Adrenal gland (tissue), 12 donors: ENCODE data around the gene LYPLAL1. TPM values are rescaled to one million over a fixed set of nuclear protein-coding genes. Genes with fewer than 3 reads are reported as not detected.

Experiments
- DNase-seq, 7 donors: peaks; one replicate each; pipeline ENCODE4 v3.0.0-alpha.2; 2019 to 2020
- H3K27ac ChIP-seq, 5 donors: fragments of 200-600 bp; sonication (generic) in 4 of 5; 1 replicate in 3 of 5; 2 replicates in 2 of 5; pipeline versions ENCODE4 v1.5.1 to v1.8.0; 2016 to 2020; ENCODE audit warnings: mild to moderate bottlenecking in 1 of 5
- H3K27me3 ChIP-seq: fragments of 200-600 bp; 2 replicates; pipeline ENCODE4 v1.8.0; 2021
- H3K36me3 ChIP-seq, 2 donors: fragments of 200-600 bp; replicated peaks in 1 of 2; 1 replicate in 1 of 2; 2 replicates in 1 of 2; pipeline versions ENCODE4 v1.5.1 to v1.8.0; 2018 to 2022
- H3K4me1 ChIP-seq, 2 donors: fragments of 200-600 bp; replicated peaks in 1 of 2; 1 replicate in 1 of 2; 2 replicates in 1 of 2; pipeline versions ENCODE4 v1.5.1 to v1.8.0; 2018 to 2021
- H3K4me3 ChIP-seq, 4 donors: fragments of 200-600 bp; sonication (generic) in 3 of 4; one replicate each; pipeline ENCODE4 v1.5.1; 2016 to 2018
- H3K9me3 ChIP-seq, 3 donors: fragments of 200-600 bp; sonication (generic) in 1 of 3; replicated peaks in 1 of 3; 1 replicate in 2 of 3; 2 replicates in 1 of 3; pipeline versions ENCODE4 v1.5.1 to v1.8.0; 2016 to 2021
- POLR2A ChIP-seq, 2 donors: fragments of 450-650 bp; IDR thresholded peaks; one replicate each; pipeline ENCODE4 v1.6.1; 2017; ENCODE audit warnings: antibody characterized with exemption in 2 of 2, mild to moderate bottlenecking in 2 of 2, moderate library complexity in 1 of 2
- WGBS, 4 donors: extraction: QIAGEN DNeasy Blood & Tissue Kit in 2 of 4; methylation state at CpG; one replicate each; pipeline versions ENCODE4 v1.1.5 to v1.1.7; 2013 to 2017; 5-methylcytosine and 5-hydroxymethylcytosine counted together
- intact Hi-C, 2 donors: fragments of 100-400 bp; cut with DNase I; formaldehyde crosslinking; loops; one replicate each; pipeline versions ENCODE4 v1.14.1 to v1.15.0; 2022 to 2023
- polyA plus RNA-seq, 3 donors: library from polyadenylated mRNA; stranded (reverse); fragments of 200-250 nt in 2 of 3; fragments of 350-450 nt in 1 of 3; fragmentation: Illumina TruSeq in 1 of 3; extraction: RNeasy Lipid Tissue Mini Kit (QIAGEN cat#74804) in 1 of 3; gene quantifications; one replicate each; pipeline ENCODE4 v1.2.3, GENCODE V29; 2013 to 2014
- total RNA-seq, 9 donors: library from RNA; depleted of rRNA in 4 of 9; stranded (reverse); fragments of >200 nt in 4 of 9; fragments of 120-200 nt in 1 of 9; fragmentation: NEBNext Ultra II Directional in 1 of 9; extraction: Animal tissue kit (Norgen Biotek cat#: 25700) in 1 of 9; gene quantifications; one replicate each; pipeline versions ENCODE4 v1.1.0 to v1.2.4, GENCODE V29; 2013 to 2023
- TF ChIP-seq, protein P1 (sequence below), 6 experiments: fragments of 450-650 bp in 4 of 6; fragments of 200-600 bp in 2 of 6; sonication (generic) in 1 of 6; IDR thresholded peaks; 1 replicate in 5 of 6; 2 replicates in 1 of 6; pipeline versions ENCODE4 v1.5.1 to v1.8.0; 2016 to 2021; ENCODE audit warnings: antibody characterized with exemption in 6 of 6, mild to moderate bottlenecking in 2 of 6, moderate library complexity in 1 of 6
- donor health status: healthy with polysubstance abuse.
- donor health status: Bipolar disorder and iron deficiency.
- donor health status: DM: yes; HTN: yes; CAD: no.
- donor health status: DM: no; HTN: no; CAD: no.
- donor health status: DM: no; HTN: no; CAD: no.
- donor health status: DM: yes; HTN: yes; CAD: no.

LYPLAL1 gene
- total and polyA plus RNA-seq, 12 donors: 14.9 to 82.8 (median 64.7) TPM

DNA sequence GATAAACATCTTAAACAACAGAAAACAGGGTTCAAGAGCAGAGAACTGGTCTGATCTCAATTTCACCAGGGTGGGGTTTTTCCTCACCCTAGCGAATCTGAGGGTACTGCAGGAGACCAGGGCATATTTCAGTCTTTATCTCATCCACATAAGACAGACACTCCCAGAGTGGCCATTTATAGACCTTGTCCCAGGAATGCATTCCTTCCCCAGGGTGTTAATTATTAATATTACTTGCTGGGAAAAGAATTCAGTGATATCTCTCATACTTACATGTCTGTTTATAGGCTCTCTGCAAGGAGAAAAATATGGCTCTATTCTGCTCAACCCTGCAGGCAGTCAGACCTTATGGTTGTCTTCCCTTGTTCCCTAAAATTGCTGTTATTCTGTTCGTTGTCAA, 84.1 kb downstream of the LYPLAL1 start:
- Histone ChIP-seq H3K4me1 (no peaks in the 10 kb centered on the region), H3K27me3 (no peaks in the 10 kb centered on the region), H3K9me3 (no peaks in the 10 kb centered on the region), H3K4me3 (no peak overlapping the region), H3K27ac (no peak overlapping the region), H3K36me3 (no peaks in the 10 kb centered on the region)
- WGBS, 4 donors: 39 to 44% (median 42%) methylated on average over 2 of the region's 2 CpGs
- no peak for DNase-seq
- TF ChIP-seq, protein P1, sequence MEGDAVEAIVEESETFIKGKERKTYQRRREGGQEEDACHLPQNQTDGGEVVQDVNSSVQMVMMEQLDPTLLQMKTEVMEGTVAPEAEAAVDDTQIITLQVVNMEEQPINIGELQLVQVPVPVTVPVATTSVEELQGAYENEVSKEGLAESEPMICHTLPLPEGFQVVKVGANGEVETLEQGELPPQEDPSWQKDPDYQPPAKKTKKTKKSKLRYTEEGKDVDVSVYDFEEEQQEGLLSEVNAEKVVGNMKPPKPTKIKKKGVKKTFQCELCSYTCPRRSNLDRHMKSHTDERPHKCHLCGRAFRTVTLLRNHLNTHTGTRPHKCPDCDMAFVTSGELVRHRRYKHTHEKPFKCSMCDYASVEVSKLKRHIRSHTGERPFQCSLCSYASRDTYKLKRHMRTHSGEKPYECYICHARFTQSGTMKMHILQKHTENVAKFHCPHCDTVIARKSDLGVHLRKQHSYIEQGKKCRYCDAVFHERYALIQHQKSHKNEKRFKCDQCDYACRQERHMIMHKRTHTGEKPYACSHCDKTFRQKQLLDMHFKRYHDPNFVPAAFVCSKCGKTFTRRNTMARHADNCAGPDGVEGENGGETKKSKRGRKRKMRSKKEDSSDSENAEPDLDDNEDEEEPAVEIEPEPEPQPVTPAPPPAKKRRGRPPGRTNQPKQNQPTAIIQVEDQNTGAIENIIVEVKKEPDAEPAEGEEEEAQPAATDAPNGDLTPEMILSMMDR (IDR thresholded peaks at IDR 0.05): no peak
- no peak for TF ChIP-seq POLR2A (IDR thresholded peaks at IDR 0.05)
- intact Hi-C loops: no loop called here

DNA sequence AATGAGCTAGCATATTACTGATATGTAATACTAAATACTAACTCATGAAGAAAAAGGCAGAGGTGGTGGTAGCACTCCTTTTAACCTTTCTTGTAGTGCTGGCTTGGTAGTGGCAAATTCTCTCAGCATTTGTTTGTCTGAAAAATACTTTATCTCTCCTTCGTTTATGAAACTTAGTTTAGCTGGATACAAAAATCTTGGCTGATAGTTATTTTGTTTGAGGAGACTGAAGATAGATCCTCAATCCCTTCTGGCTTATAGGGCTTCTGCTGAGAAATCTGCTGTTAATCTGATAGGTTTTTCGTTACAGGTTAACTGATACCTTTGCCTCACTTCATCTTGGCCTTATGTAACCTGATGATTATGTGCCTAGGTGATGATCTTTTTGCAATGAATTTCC, 87.8 kb downstream of the LYPLAL1 start:
- intact Hi-C loops: no loop called here
- H3K4me1 ChIP-seq: no peaks in the 10 kb centered on the region
- TF ChIP-seq, protein P1 (IDR thresholded peaks at IDR 0.05): no peak
- no peak for TF ChIP-seq POLR2A (IDR thresholded peaks at IDR 0.05)
- DNase-seq: no peak
- H3K36me3 ChIP-seq: no peaks in the 10 kb centered on the region
- H3K27me3 ChIP-seq: no peaks in the 10 kb centered on the region
- 49 to 100% (median 81%) methylated on average over 2 of the region's 2 CpGs for WGBS, 4 donors
- no peak overlapping the region for H3K27ac ChIP-seq
- H3K9me3 ChIP-seq: no peaks in the 10 kb centered on the region
- H3K4me3 ChIP-seq: no peak overlapping the region
